CD4-positive, alpha-beta T cell (primary cell): Measurements from ENCODE around the gene RAD51B. TPM values are rescaled to one million over a fixed set of nuclear protein-coding genes. Genes with fewer than 3 reads are reported as not detected.

Experiments used
- ATAC-seq: fragments of 200-7000 bp; cut with Tn5 transposase; one replicate; pipeline ENCODE4 v1.10.0; 2022; ENCODE audit warnings: mild to moderate bottlenecking; ENCODE audit not compliant: poor library complexity
- CTCF ChIA-PET: fragments of 350-600 bp; sonication (Branson Sonifier 250); formaldehyde crosslinking; loops from one replicate; lab custom pipeline; 2021; ENCODE audit warnings: antibody characterized with exemption, inconsistent platforms; lab: Charles Lee
- POLR2A ChIA-PET: fragments of 350-600 bp; sonication (Branson Sonifier 250); formaldehyde crosslinking; loops from one replicate; lab custom pipeline; 2021; ENCODE audit warnings: antibody characterized with exemption, inconsistent platforms; lab: Charles Lee
- DNase-seq, 14 experiments: peaks; one replicate each; pipeline ENCODE4 v3.0.0-alpha.2; 2013 to 2020; ENCODE audit warnings: mixed read lengths in 2 of 14
- H3K27ac ChIP-seq, 2 donors: one replicate each; pipeline versions ENCODE4 v1.5.1 to v1.7.0; 2013; ENCODE audit warnings: low read length in 2 of 2, low read depth in 1 of 2, mild to moderate bottlenecking in 1 of 2
- H3K27me3 ChIP-seq, 2 experiments: 1 replicate in 1 of 2; 2 replicates in 1 of 2; pipeline versions ENCODE4 v1.6.1 to v1.7.0; 2013; ENCODE audit warnings: low read length in 2 of 2, control low read depth in 1 of 2, mild to moderate bottlenecking in 1 of 2, moderate library complexity in 1 of 2; ENCODE audit not compliant: insufficient read depth in 2 of 2, control insufficient read depth in 1 of 2
- H3K36me3 ChIP-seq: one replicate; pipeline ENCODE4 v1.6.1; 2013; ENCODE audit warnings: low read length, control low read depth; ENCODE audit not compliant: insufficient read depth
- H3K4me1 ChIP-seq: one replicate; pipeline ENCODE4 v1.6.1; 2013; ENCODE audit warnings: low read length, control low read depth; ENCODE audit not compliant: insufficient read depth
- H3K4me3 ChIP-seq: one replicate; pipeline ENCODE4 v1.5.1; 2013; ENCODE audit warnings: mild to moderate bottlenecking, low read length, moderate library complexity
- H3K9me3 ChIP-seq, 2 experiments: 1 replicate in 1 of 2; 2 replicates in 1 of 2; pipeline versions ENCODE4 v1.6.1 to v1.7.0; 2013; ENCODE audit warnings: low read length in 2 of 2, mild to moderate bottlenecking in 2 of 2, control low read depth in 1 of 2, moderate library complexity in 1 of 2; ENCODE audit not compliant: control insufficient read depth in 1 of 2, insufficient read depth in 1 of 2
- H3K27ac Mint-ChIP-seq: one replicate; pipeline ENCODE4 v1.8.0; 2020; ENCODE audit warnings: mixed read lengths
- H3K27me3 Mint-ChIP-seq: one replicate; pipeline ENCODE4 v1.8.0; 2021; ENCODE audit warnings: mixed read lengths
- H3K36me3 Mint-ChIP-seq: one replicate; pipeline ENCODE4 v1.8.0; 2021; ENCODE audit warnings: low read depth, mixed read lengths
- H3K4me1 Mint-ChIP-seq: one replicate; pipeline ENCODE4 v1.8.0; 2021; ENCODE audit warnings: low read depth, mixed read lengths
- H3K4me3 Mint-ChIP-seq: one replicate; pipeline ENCODE4 v1.8.0; 2020; ENCODE audit warnings: mild to moderate bottlenecking, mixed read lengths
- H3K9me3 Mint-ChIP-seq: one replicate; pipeline ENCODE4 v1.8.0; 2020; ENCODE audit warnings: mixed read lengths
- intact Hi-C, 2 experiments: fragments of 100-400 bp; cut with DNase I in 1 of 2; cut with micrococcal nuclease in 1 of 2; formaldehyde crosslinking; loops; one replicate each; pipeline versions ENCODE4 v1.15.1 to v1.9.0; 2023 to 2025; cut with DNase I, micrococcal nuclease
- total RNA-seq, 174 experiments: library from RNA in 2 of 174; stranded (reverse) in 2 of 174; gene quantifications; one replicate each; pipeline ENCODE4 v1.2.3 and lab custom pipeline; 2021 to 2026
- TF ChIP-seq, protein P1 (sequence below): fragments of 200-600 bp; IDR thresholded peaks from one replicate; pipeline ENCODE4 v1.8.0; 2022; ENCODE audit warnings: antibody characterized with exemption, mild to moderate bottlenecking

RAD51B gene
- total RNA-seq, 2 experiments from 2014 or later, result 18.4 to 20.0 TPM

GRCh38 chr14:68534276-68534675, 714.7 kb downstream of the RAD51B start:
- Mint-ChIP-seq H3K9me3 (no peaks in the 10 kb centered on the region), H3K27me3 (no peaks in the 10 kb centered on the region), H3K36me3 (peaks cover 3% of the 10 kb centered on the region), H3K4me1 (peaks cover 5% of the 10 kb centered on the region), H3K4me3 (no peak overlapping the region), H3K27ac (no peak overlapping the region)
- CTCF ChIA-PET, result no interaction called here
- no peaks in the 10 kb centered on the region for H3K27me3 ChIP-seq
- H3K27ac ChIP-seq, result no peak overlapping the region
- TF ChIP-seq, protein P1, sequence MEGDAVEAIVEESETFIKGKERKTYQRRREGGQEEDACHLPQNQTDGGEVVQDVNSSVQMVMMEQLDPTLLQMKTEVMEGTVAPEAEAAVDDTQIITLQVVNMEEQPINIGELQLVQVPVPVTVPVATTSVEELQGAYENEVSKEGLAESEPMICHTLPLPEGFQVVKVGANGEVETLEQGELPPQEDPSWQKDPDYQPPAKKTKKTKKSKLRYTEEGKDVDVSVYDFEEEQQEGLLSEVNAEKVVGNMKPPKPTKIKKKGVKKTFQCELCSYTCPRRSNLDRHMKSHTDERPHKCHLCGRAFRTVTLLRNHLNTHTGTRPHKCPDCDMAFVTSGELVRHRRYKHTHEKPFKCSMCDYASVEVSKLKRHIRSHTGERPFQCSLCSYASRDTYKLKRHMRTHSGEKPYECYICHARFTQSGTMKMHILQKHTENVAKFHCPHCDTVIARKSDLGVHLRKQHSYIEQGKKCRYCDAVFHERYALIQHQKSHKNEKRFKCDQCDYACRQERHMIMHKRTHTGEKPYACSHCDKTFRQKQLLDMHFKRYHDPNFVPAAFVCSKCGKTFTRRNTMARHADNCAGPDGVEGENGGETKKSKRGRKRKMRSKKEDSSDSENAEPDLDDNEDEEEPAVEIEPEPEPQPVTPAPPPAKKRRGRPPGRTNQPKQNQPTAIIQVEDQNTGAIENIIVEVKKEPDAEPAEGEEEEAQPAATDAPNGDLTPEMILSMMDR, result no peak
- H3K4me3 ChIP-seq, result no peak overlapping the region
- DNase-seq (no peak), ATAC-seq (no peak)
- no peaks in the 10 kb centered on the region for H3K36me3 ChIP-seq
- intact Hi-C loops, result no loop called here
- H3K9me3 ChIP-seq, result peaks cover 7 to 23% of the 10 kb centered on the region in 2 experiments
- H3K4me1 ChIP-seq, result no peaks in the 10 kb centered on the region
- POLR2A ChIA-PET, result interaction anchor here (0.6 to 1.5 kb wide), 3 partner anchors 15 to 83 kb away, joined by 3 to 4 read pairs (median 3); no protein-coding TSS in a partner anchor

- POLR2A ChIA-PET, result interaction anchor here (1.0 to 1.5 kb wide), 2 partner anchors 29 to 282 kb away, joined by 3 to 4 read pairs; no protein-coding TSS in a partner anchor
- intact Hi-C loops, result no loop called here
- ATAC-seq (no peak), DNase-seq (no peak)
- H3K36me3 Mint-ChIP-seq, result peaks cover 3% of the 10 kb centered on the region
- CTCF ChIA-PET, result no interaction called here
- H3K9me3 ChIP-seq, result peaks cover 0 to 13% of the 10 kb centered on the region in 2 experiments
- no peaks in the 10 kb centered on the region for H3K36me3 ChIP-seq
- H3K27me3 Mint-ChIP-seq, result no peaks in the 10 kb centered on the region
- no peaks in the 10 kb centered on the region for H3K27me3 ChIP-seq
- no peaks in the 10 kb centered on the region for H3K4me1 ChIP-seq
- peaks cover 5% of the 10 kb centered on the region for H3K4me1 Mint-ChIP-seq
- H3K27ac Mint-ChIP-seq, result no peak overlapping the region
- no peak overlapping the region for H3K4me3 Mint-ChIP-seq
- H3K4me3 ChIP-seq, result no peak overlapping the region
- no peak overlapping the region for H3K27ac ChIP-seq
- TF ChIP-seq, protein P1, result no peak
- H3K9me3 Mint-ChIP-seq, result no peaks in the 10 kb centered on the region
These were observed 715.9 kb downstream of the RAD51B start for GRCh38 chr14:68535404-68536017.

DNA sequence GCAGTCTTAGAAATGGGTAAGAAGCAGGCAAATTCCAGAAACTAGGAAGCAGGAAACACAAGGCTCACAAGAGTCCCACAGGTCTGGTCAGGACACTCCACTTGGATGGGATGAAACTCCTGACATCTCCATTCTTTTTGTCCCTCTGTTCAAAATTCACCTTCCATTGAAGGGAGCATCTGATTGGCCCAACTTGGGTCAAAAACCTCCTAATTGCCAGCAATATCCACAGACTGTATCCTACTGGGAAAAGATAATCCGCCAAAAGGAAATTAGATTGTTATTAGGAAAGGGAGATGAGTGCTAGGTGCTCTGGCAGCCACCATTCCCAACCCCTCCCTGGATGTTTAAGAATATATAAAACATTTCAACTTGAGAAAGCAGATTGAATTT, 716.4 kb downstream of the RAD51B start:
- no peak overlapping the region for H3K4me3 ChIP-seq
- ChIA-PET CTCF (no interaction called here), POLR2A (interaction anchor here (1.0 to 1.5 kb wide), 2 partner anchors 29 to 281 kb away, joined by 3 to 4 read pairs; no protein-coding TSS in a partner anchor)
- Mint-ChIP-seq H3K27me3 (no peaks in the 10 kb centered on the region), H3K9me3 (no peaks in the 10 kb centered on the region), H3K36me3 (peaks cover under 1% of the 10 kb centered on the region), H3K27ac (no peak overlapping the region), H3K4me1 (peaks cover 5% of the 10 kb centered on the region), H3K4me3 (no peak overlapping the region)
- TF ChIP-seq, protein P1, result no peak
- intact Hi-C loops, result no loop called here
- no peak for ATAC-seq
- peaks cover 0 to 8% of the 10 kb centered on the region in 2 experiments for H3K9me3 ChIP-seq
- no peaks in the 10 kb centered on the region for H3K36me3 ChIP-seq
- H3K27me3 ChIP-seq, result no peaks in the 10 kb centered on the region
- H3K27ac ChIP-seq, result no peak overlapping the region
- DNase-seq, result no peak
- no peaks in the 10 kb centered on the region for H3K4me1 ChIP-seq
